Suprapubic skin (tissue), 4 donors: Measurements from ENCODE around the gene PIGN.

Source experiments
- EP300 ChIP-seq: sonication (generic); formaldehyde crosslinking; IDR thresholded peaks from one replicate; pipeline ENCODE4 v1.6.1; 2017; ENCODE audit warnings: antibody characterized with exemption
- POLR2A ChIP-seq, 2 donors: fragments of 450-650 bp; IDR thresholded peaks; one replicate each; pipeline ENCODE4 v1.6.1; 2017; ENCODE audit warnings: antibody characterized with exemption in 2 of 2, mild to moderate bottlenecking in 2 of 2, moderate library complexity in 2 of 2
- POLR2AphosphoS5 ChIP-seq, 3 donors: sonication (generic); formaldehyde crosslinking; IDR thresholded peaks; one replicate each; pipeline ENCODE4 v1.6.1; 2017; ENCODE audit warnings: antibody characterized with exemption in 3 of 3
- TF ChIP-seq, protein P1 (sequence below), 2 donors: fragments of 200-600 bp in 1 of 2; fragments of 450-650 bp in 1 of 2; sonication (generic) in 1 of 2; IDR thresholded peaks; one replicate each; pipeline ENCODE4 v1.5.1; 2016 to 2019; ENCODE audit warnings: antibody characterized with exemption in 2 of 2, mild to moderate bottlenecking in 1 of 2, moderate library complexity in 1 of 2

DNA sequence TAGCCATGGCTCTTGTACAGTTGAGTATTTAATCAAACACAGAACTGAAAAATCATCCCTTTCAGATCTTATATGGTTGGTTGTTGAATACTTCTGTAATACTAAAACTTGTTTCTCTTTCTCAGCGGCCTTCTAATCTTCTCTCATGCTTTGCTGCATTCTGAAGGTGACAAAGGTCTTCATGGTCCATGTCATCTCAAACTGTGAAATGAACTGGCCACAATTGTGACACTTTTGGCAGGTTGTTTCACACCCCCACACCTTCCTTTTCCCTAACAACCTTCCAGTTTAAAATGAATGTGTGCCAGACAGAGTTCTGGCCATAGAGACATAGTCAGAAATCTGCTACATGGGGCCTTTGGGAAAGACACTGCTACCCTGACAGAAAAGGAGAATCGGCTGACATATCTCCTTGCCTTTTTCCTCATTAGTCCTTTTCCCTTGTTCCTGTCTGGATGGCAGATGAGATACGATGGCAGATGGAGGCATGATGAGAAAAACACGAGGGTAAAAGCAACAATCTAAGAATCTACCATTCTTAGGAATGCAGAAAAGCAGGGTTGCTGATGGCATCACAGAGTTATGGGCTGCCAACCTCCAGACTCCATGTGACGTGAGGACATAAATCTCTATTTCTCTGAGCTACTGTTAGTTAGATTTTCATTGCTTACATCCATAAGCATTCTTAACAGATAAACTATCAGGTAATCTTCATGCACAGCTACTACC lies 106.5 kb downstream of the PIGN start:
- no peak for TF ChIP-seq POLR2A (IDR thresholded peaks at IDR 0.05)
- TF ChIP-seq, protein P1, sequence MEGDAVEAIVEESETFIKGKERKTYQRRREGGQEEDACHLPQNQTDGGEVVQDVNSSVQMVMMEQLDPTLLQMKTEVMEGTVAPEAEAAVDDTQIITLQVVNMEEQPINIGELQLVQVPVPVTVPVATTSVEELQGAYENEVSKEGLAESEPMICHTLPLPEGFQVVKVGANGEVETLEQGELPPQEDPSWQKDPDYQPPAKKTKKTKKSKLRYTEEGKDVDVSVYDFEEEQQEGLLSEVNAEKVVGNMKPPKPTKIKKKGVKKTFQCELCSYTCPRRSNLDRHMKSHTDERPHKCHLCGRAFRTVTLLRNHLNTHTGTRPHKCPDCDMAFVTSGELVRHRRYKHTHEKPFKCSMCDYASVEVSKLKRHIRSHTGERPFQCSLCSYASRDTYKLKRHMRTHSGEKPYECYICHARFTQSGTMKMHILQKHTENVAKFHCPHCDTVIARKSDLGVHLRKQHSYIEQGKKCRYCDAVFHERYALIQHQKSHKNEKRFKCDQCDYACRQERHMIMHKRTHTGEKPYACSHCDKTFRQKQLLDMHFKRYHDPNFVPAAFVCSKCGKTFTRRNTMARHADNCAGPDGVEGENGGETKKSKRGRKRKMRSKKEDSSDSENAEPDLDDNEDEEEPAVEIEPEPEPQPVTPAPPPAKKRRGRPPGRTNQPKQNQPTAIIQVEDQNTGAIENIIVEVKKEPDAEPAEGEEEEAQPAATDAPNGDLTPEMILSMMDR (IDR thresholded peaks at IDR 0.05), result no peak
- TF ChIP-seq POLR2AphosphoS5 (IDR thresholded peaks at IDR 0.05), result no peak
- no peak for TF ChIP-seq EP300
